DND-41 (cell line): ENCODE data around the gene NEK7.

Experiments
- ATAC-seq: fragments of 200-7000 bp; cut with Tn5 transposase; 3 replicates; pipeline ENCODE4 v1.9.1; 2021; ENCODE audit warnings: low read depth; ENCODE audit not compliant: insufficient read depth
- DNase-seq: peaks from one replicate; pipeline ENCODE4 v3.0.0-alpha.2; 2020
- H2AFZ ChIP-seq: 2 replicates; pipeline ENCODE4 v1.6.0; 2012; ENCODE audit warnings: low read depth, low read length
- H3K27ac ChIP-seq: 2 replicates; pipeline ENCODE4 v1.5.1; 2012; ENCODE audit warnings: low read length, inconsistent platforms
- H3K27me3 ChIP-seq: fragments of 200-600 bp; sonication (generic); 2 replicates; pipeline ENCODE4 v1.6.0; 2012; ENCODE audit warnings: low read length, mild to moderate bottlenecking, inconsistent platforms; ENCODE audit not compliant: insufficient read depth, poor library complexity
- H3K36me3 ChIP-seq: 2 replicates; pipeline ENCODE4 v1.5.1; 2012; ENCODE audit warnings: low read length, inconsistent platforms; ENCODE audit not compliant: insufficient read depth
- H3K4me1 ChIP-seq: 2 replicates; pipeline ENCODE4 v1.5.1; 2012; ENCODE audit warnings: mild to moderate bottlenecking, low read length; ENCODE audit not compliant: insufficient read depth
- H3K4me2 ChIP-seq: 2 replicates; pipeline ENCODE4 v1.6.0; 2012; ENCODE audit warnings: mild to moderate bottlenecking, moderate library complexity, low read length, inconsistent platforms; ENCODE audit not compliant: insufficient read depth
- H3K4me3 ChIP-seq, 2 experiments: fragments of 200-600 bp in 1 of 2; shearing (Covaris generic) in 1 of 2; 2 replicates each; pipeline ENCODE4 v1.5.1; 2012 to 2016; ENCODE audit warnings: inconsistent platforms in 2 of 2, low read length in 2 of 2, mild to moderate bottlenecking in 2 of 2, low read depth in 1 of 2, moderate library complexity in 1 of 2
- H3K79me2 ChIP-seq: 2 replicates; pipeline ENCODE4 v1.6.0; 2012; ENCODE audit warnings: low read length, inconsistent platforms; ENCODE audit not compliant: insufficient read depth
- H3K9ac ChIP-seq: 2 replicates; pipeline ENCODE4 v1.6.0; 2012; ENCODE audit warnings: low read depth, mild to moderate bottlenecking, inconsistent platforms, low read length, moderate library complexity
- H3K9me3 ChIP-seq: 2 replicates; pipeline ENCODE4 v1.5.1; 2012; ENCODE audit warnings: low read length, moderate library complexity, mild to moderate bottlenecking, inconsistent platforms; ENCODE audit not compliant: insufficient read depth, severe bottlenecking
- H4K20me1 ChIP-seq: 2 replicates; pipeline ENCODE4 v1.6.0; 2012; ENCODE audit warnings: low read length; ENCODE audit not compliant: insufficient read depth
- CTCF ChIP-seq: IDR thresholded peaks from 2 replicates; pipeline ENCODE4 v1.5.1; 2012; ENCODE audit warnings: borderline replicate concordance, low read length, moderate library complexity, mild to moderate bottlenecking; ENCODE audit not compliant: poor library complexity, severe bottlenecking; ENCODE audit errors: extremely low read depth
- EZH2 ChIP-seq: IDR thresholded peaks from 3 replicates; pipeline ENCODE4 v1.6.1; 2012; ENCODE audit warnings: borderline replicate concordance, low read depth, mild to moderate bottlenecking, moderate library complexity, low read length, inconsistent platforms; ENCODE audit not compliant: severe bottlenecking

The NEK7 gene

GRCh38 chr1:198228925-198229324 is 72.1 kb downstream of the NEK7 start:
- Histone ChIP-seq H3K4me2 (no peak overlapping the region), H3K79me2 (peaks cover 79% of the 10 kb centered on the region), H3K36me3 (peaks cover 11% of the 10 kb centered on the region), H3K4me1 (no peaks in the 10 kb centered on the region), H3K9me3 (peaks cover 3% of the 10 kb centered on the region), H3K27ac (0 out of 2 replicates have a peak overlapping the region, but pooled peaks have one; percentile 40), H3K27me3 (no peaks in the 10 kb centered on the region), H4K20me1 (peaks cover 7% of the 10 kb centered on the region; the same call in 1 of the 2 replicates), H2AFZ (no peak overlapping the region), H3K9ac (no peak overlapping the region), H3K4me3 (no peak overlapping the region)
- no peak for ATAC-seq
- TF ChIP-seq CTCF (no peak), EZH2 (no peak)
- no peak for DNase-seq

GRCh38 chr1:198231779-198232178 is 75.0 kb downstream of the NEK7 start:
- TF ChIP-seq CTCF: no peak
- no peak for TF ChIP-seq EZH2
- peaks cover 7% of the 10 kb centered on the region; the same call in 1 of the 2 replicates for H4K20me1 ChIP-seq
- peaks cover 77% of the 10 kb centered on the region for H3K79me2 ChIP-seq
- peaks cover 8% of the 10 kb centered on the region for H3K9me3 ChIP-seq
- H3K27me3 ChIP-seq: no peaks in the 10 kb centered on the region
- H3K9ac ChIP-seq: no peak overlapping the region
- no peak for ATAC-seq
- H3K27ac ChIP-seq: no peak overlapping the region
- peaks cover 37% of the 10 kb centered on the region for H3K36me3 ChIP-seq
- H2AFZ ChIP-seq: no peak overlapping the region
- no peaks in the 10 kb centered on the region for H3K4me1 ChIP-seq
- DNase-seq: no peak
- H3K4me3 ChIP-seq: no peak overlapping the region
- H3K4me2 ChIP-seq: no peak overlapping the region

- H3K27me3 ChIP-seq: no peaks in the 10 kb centered on the region
- H3K4me2 ChIP-seq: no peak overlapping the region
- no peaks in the 10 kb centered on the region for H3K4me1 ChIP-seq
- DNase-seq (no peak), ATAC-seq (no peak; the same call in 2 of the 3 replicates)
- H3K9ac ChIP-seq: no peak overlapping the region
- H4K20me1 ChIP-seq: peaks cover 7% of the 10 kb centered on the region; the same call in 1 of the 2 replicates
- H3K27ac ChIP-seq: no peak overlapping the region
- TF ChIP-seq CTCF: no peak
- no peak for TF ChIP-seq EZH2
- peaks cover 83% of the 10 kb centered on the region for H3K79me2 ChIP-seq
- H3K9me3 ChIP-seq: peaks cover 8% of the 10 kb centered on the region
- H2AFZ ChIP-seq: no peak overlapping the region
- H3K36me3 ChIP-seq: peaks cover 42% of the 10 kb centered on the region
- H3K4me3 ChIP-seq: no peak overlapping the region
These were observed 75.6 kb downstream of the NEK7 start for GRCh38 chr1:198232378-198232777.
